GM12878 (cell line): Measurements from ENCODE around the gene LRRC14B.

Source experiments
- BHLHE40 ChIP-seq, 2 experiments: fragments of 450-650 bp in 1 of 2; IDR thresholded peaks; 2 replicates each; pipeline ENCODE4 v1.6.1; 2011 to 2017; ENCODE audit warnings: low read depth in 2 of 2, borderline replicate concordance in 1 of 2, improper control_type of control experiment in 1 of 2, low read length in 1 of 2, mild to moderate bottlenecking in 1 of 2
- CBFB ChIP-seq: IDR thresholded peaks from 2 replicates; pipeline ENCODE4 v1.6.1; 2016; ENCODE audit warnings: antibody characterized with exemption, low read depth
- DPF2 ChIP-seq: fragments of 450-650 bp; IDR thresholded peaks from 2 replicates; pipeline ENCODE4 v1.6.1; 2017; ENCODE audit warnings: mild to moderate bottlenecking
- EP300 ChIP-seq, 2 experiments: fragments of 150-350 bp in 1 of 2; IDR thresholded peaks; 2 replicates each; pipeline ENCODE4 v1.6.1; 2011 to 2012; ENCODE audit warnings: low read depth in 2 of 2, low read length in 2 of 2, borderline replicate concordance in 1 of 2, improper control_type of control experiment in 1 of 2, inconsistent platforms in 1 of 2; ENCODE audit not compliant: control insufficient read depth in 1 of 2
- EZH2 ChIP-seq: IDR thresholded peaks from 2 replicates; pipeline ENCODE4 v1.6.1; 2012; ENCODE audit warnings: low read depth, mild to moderate bottlenecking, control low read depth, inconsistent platforms, low read length, borderline replicate concordance; ENCODE audit not compliant: control insufficient read depth
- NBN ChIP-seq: fragments of 450-650 bp; IDR thresholded peaks from 2 replicates; pipeline ENCODE4 v1.6.1; 2016
- POLR2AphosphoS5 ChIP-seq: IDR thresholded peaks from 2 replicates; pipeline ENCODE4 v1.6.1; 2011; ENCODE audit warnings: mild to moderate bottlenecking, low read length, inconsistent platforms
- SUZ12 ChIP-seq: fragments of 200-600 bp; sonication (generic); IDR thresholded peaks from one replicate; pipeline ENCODE4 v1.6.1; 2018; ENCODE audit warnings: antibody characterized with exemption, mild to moderate bottlenecking; ENCODE audit not compliant: unreplicated experiment
- TF ChIP-seq, protein P1 (sequence below), 3 experiments: IDR thresholded peaks in 2 of 3; conservative IDR thresholded peaks in 1 of 3; 2 replicates each; pipeline ENCODE4 v1.5.1; 2011; ENCODE audit warnings: low read depth in 3 of 3, low read length in 3 of 3, mild to moderate bottlenecking in 3 of 3, control low read depth in 2 of 3, moderate library complexity in 2 of 3, inconsistent platforms in 1 of 3, mixed read lengths in 1 of 3; ENCODE audit not compliant: control insufficient read depth in 2 of 3, insufficient read depth in 1 of 3; ENCODE audit errors: extremely low read depth in 1 of 3
- TF ChIP-seq, protein P2 (sequence below): fragments of 450-650 bp; IDR thresholded peaks from 2 replicates; pipeline ENCODE4 v1.6.1; 2017; ENCODE audit warnings: mild to moderate bottlenecking

DNA sequence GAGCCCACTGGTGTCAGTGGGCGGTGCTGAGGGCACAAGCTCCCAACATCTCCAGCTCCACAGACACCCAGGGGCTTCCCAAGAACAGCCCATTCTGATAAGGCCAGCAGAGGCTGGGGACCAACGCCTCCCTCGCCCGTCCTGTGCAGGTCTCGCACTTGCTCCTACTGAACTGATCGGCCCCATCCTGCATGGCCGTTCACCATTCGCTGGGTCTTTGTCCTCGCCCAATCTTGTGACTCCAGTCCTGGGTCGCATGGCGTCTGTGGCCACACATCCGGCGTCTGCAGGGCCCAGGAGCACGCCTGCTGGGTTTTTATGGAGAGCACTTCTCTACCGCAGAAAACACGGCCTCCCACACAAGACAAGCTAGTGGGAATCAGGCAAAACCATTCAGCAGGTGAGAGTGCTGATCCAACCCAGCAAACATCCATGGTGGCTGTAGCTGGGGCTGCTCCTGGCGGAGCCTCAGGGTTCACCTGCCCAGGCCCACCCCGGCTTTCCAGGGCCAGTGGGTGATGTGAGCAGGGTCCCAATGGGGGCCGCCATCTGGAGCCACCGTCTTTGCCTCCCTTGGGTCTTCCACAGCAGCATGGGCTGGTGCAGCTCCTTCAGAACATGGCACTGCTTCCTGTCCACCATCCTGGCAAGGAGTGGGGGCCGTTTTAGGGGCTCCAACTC is 7.4 kb downstream of the LRRC14B start:
- TF ChIP-seq, protein P1, sequence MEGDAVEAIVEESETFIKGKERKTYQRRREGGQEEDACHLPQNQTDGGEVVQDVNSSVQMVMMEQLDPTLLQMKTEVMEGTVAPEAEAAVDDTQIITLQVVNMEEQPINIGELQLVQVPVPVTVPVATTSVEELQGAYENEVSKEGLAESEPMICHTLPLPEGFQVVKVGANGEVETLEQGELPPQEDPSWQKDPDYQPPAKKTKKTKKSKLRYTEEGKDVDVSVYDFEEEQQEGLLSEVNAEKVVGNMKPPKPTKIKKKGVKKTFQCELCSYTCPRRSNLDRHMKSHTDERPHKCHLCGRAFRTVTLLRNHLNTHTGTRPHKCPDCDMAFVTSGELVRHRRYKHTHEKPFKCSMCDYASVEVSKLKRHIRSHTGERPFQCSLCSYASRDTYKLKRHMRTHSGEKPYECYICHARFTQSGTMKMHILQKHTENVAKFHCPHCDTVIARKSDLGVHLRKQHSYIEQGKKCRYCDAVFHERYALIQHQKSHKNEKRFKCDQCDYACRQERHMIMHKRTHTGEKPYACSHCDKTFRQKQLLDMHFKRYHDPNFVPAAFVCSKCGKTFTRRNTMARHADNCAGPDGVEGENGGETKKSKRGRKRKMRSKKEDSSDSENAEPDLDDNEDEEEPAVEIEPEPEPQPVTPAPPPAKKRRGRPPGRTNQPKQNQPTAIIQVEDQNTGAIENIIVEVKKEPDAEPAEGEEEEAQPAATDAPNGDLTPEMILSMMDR (IDR thresholded peaks at IDR 0.05 in 2 of 3, conservative IDR thresholded peaks at IDR 0.05 in 1 of 3; ENCODE audit: control insufficient read depth in 2 of 3, extremely low read depth in 1 of 3, insufficient read depth in 1 of 3, low read depth in 3 of 3, low read length in 3 of 3) = no peak
- TF ChIP-seq CBFB (no peak), POLR2AphosphoS5 (no peak), SUZ12 (no peak), DPF2 (no peak), EZH2 (no peak), EP300 (IDR thresholded peaks at IDR 0.05; ENCODE audit: borderline replicate concordance in 1 of 2, control insufficient read depth in 1 of 2, low read depth in 2 of 2, low read length in 2 of 2) (no peak), BHLHE40 (IDR thresholded peaks at IDR 0.05; ENCODE audit: borderline replicate concordance in 1 of 2, low read depth in 2 of 2, low read length in 1 of 2) (no peak), NBN (no peak)
- TF ChIP-seq, protein P2, sequence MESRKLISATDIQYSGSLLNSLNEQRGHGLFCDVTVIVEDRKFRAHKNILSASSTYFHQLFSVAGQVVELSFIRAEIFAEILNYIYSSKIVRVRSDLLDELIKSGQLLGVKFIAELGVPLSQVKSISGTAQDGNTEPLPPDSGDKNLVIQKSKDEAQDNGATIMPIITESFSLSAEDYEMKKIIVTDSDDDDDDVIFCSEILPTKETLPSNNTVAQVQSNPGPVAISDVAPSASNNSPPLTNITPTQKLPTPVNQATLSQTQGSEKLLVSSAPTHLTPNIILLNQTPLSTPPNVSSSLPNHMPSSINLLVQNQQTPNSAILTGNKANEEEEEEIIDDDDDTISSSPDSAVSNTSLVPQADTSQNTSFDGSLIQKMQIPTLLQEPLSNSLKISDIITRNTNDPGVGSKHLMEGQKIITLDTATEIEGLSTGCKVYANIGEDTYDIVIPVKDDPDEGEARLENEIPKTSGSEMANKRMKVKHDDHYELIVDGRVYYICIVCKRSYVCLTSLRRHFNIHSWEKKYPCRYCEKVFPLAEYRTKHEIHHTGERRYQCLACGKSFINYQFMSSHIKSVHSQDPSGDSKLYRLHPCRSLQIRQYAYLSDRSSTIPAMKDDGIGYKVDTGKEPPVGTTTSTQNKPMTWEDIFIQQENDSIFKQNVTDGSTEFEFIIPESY = no peak
